CD8-positive, alpha-beta memory T cell (primary cell): ENCODE results near the gene AHCYL2. TPM values are rescaled to one million over a fixed set of nuclear protein-coding genes. Genes with fewer than 3 reads are reported as not detected.

ENCODE experiments used
- CTCF ChIA-PET: fragments of 350-600 bp; sonication (Branson Sonifier 250); formaldehyde crosslinking; loops from one replicate; lab custom pipeline; 2021; ENCODE audit warnings: antibody characterized with exemption; lab: Charles Lee
- POLR2A ChIA-PET: fragments of 350-600 bp; sonication (Branson Sonifier 250); formaldehyde crosslinking; loops from one replicate; lab custom pipeline; 2021; ENCODE audit warnings: antibody characterized with exemption; lab: Charles Lee
- DNase-seq, 5 donors: peaks; one replicate each; pipeline versions ENCODE4 v3.0.0 to v3.0.0-alpha.2; 2020 to 2022; ENCODE audit warnings: mixed read lengths in 1 of 5
- H3K27ac ChIP-seq: one replicate; pipeline ENCODE4 v1.7.0; 2013; ENCODE audit warnings: low read depth, mild to moderate bottlenecking, low read length, moderate library complexity
- H3K27me3 ChIP-seq: 2 replicates; pipeline ENCODE4 v1.7.0; 2013; ENCODE audit warnings: low read length, mild to moderate bottlenecking; ENCODE audit not compliant: insufficient read depth, poor library complexity, severe bottlenecking
- H3K36me3 ChIP-seq: 2 replicates; pipeline ENCODE4 v1.7.0; 2013; ENCODE audit warnings: mild to moderate bottlenecking, low read length, moderate library complexity; ENCODE audit not compliant: insufficient read depth
- H3K4me1 ChIP-seq: 2 replicates; pipeline ENCODE4 v1.7.0; 2013; ENCODE audit warnings: mild to moderate bottlenecking, low read length, moderate library complexity; ENCODE audit not compliant: insufficient read depth
- H3K4me3 ChIP-seq: 2 replicates; pipeline ENCODE4 v1.7.0; 2013; ENCODE audit warnings: mild to moderate bottlenecking, low read length
- H3K9me3 ChIP-seq: 2 replicates; pipeline ENCODE4 v1.7.0; 2013; ENCODE audit warnings: mild to moderate bottlenecking, low read length
- H3K27ac Mint-ChIP-seq, 8 donors: one replicate each; pipeline ENCODE4 v1.8.0; 2020 to 2021; ENCODE audit warnings: mixed read lengths in 8 of 8, mild to moderate bottlenecking in 6 of 8, inconsistent platforms in 3 of 8, moderate library complexity in 3 of 8
- H3K27me3 Mint-ChIP-seq, 2 donors: one replicate each; pipeline ENCODE4 v1.8.0; 2020 to 2021; ENCODE audit warnings: mixed read lengths in 2 of 2, mild to moderate bottlenecking in 1 of 2, moderate library complexity in 1 of 2
- H3K36me3 Mint-ChIP-seq, 3 donors: one replicate each; pipeline ENCODE4 v1.8.0; 2020 to 2021; ENCODE audit warnings: mixed read lengths in 3 of 3, inconsistent platforms in 1 of 3, mild to moderate bottlenecking in 1 of 3
- H3K4me1 Mint-ChIP-seq, 3 donors: one replicate each; pipeline ENCODE4 v1.8.0; 2020 to 2021; ENCODE audit warnings: mixed read lengths in 3 of 3, inconsistent platforms in 1 of 3, mild to moderate bottlenecking in 1 of 3
- H3K4me3 Mint-ChIP-seq, 7 donors: one replicate each; pipeline ENCODE4 v1.8.0; 2020 to 2021; ENCODE audit warnings: mixed read lengths in 7 of 7, mild to moderate bottlenecking in 6 of 7, moderate library complexity in 4 of 7, inconsistent platforms in 2 of 7
- H3K9me3 Mint-ChIP-seq, 5 donors: one replicate each; pipeline ENCODE4 v1.8.0; 2020 to 2022; ENCODE audit warnings: mixed read lengths in 5 of 5, mild to moderate bottlenecking in 3 of 5, moderate library complexity in 2 of 5, inconsistent platforms in 1 of 5
- polyA plus RNA-seq: library from polyadenylated mRNA; unstranded; fragments of 300-500 nt; fragmentation: Illumina TruSeq; gene quantifications from one replicate; pipeline ENCODE4 v1.2.3, GENCODE V29; 2021
- total RNA-seq, 2 experiments: library from RNA; stranded (reverse); gene quantifications; one replicate each; pipeline ENCODE4 v1.2.3, GENCODE V29; 2021

AHCYL2 gene
- total and polyA plus RNA-seq, 3 experiments from 2014 or later: 8.1 to 8.4 (median 8.2) TPM

DNA sequence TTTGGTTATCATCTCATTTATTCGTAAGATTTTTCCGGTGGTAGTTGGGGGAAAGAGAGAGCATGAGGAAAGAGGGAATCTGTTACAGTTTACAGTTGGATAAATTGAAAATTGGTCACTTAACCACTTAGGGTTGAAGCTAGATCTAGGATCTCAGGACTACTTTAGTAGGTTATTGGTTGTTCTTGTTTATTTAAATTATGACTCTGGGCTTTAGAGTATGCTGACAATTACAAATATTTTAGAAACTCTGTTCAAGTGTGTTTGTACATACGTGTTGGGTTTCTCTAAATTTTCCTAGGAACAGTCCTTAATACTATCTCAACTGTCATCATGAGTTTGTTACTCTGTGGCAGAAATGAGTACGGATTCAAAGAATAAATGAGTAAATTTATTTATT lies 160.8 kb downstream of the AHCYL2 start:
- Mint-ChIP-seq H3K27me3 (no peaks in the 10 kb centered on the region), H3K4me1 (peaks cover 0 to 8% (median 2%) of the 10 kb centered on the region in 3 donors), H3K36me3 (peaks cover 0 to 41% (median 15%) of the 10 kb centered on the region in 3 donors), H3K9me3 (no peaks in the 10 kb centered on the region), H3K4me3 (no peak overlapping the region), H3K27ac (no peak overlapping the region)
- H3K4me3 ChIP-seq: no peak overlapping the region
- H3K27me3 ChIP-seq: no peaks in the 10 kb centered on the region
- CTCF ChIA-PET: interaction anchor here (0.9 kb wide), 1 partner anchor 9 kb away, joined by 3 read pairs; no protein-coding TSS in a partner anchor
- no peaks in the 10 kb centered on the region for H3K36me3 ChIP-seq
- H3K9me3 ChIP-seq: no peaks in the 10 kb centered on the region
- no peak overlapping the region for H3K27ac ChIP-seq
- no peak for DNase-seq
- POLR2A ChIA-PET: no interaction called here
- H3K4me1 ChIP-seq: no peaks in the 10 kb centered on the region

DNA sequence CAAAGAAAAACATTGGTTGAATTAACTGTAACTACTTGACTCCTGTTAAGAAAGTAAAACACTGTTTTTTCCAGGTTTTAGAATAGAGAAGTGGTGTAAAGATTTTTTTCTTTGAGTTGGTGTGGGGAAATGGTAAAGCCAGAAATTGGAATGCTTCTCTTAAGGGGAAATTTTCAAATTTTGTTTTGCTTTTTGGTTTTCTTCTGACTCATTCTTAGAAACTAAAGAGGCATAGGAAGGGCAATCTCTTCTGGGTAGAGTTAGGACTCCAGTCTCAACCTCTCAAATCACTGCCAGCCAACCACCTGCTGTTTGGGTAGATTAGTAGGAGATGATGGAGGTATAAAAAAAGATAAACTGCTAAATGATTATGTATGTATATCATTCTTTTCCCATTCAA lies 161.7 kb downstream of the AHCYL2 start:
- H3K9me3 Mint-ChIP-seq: no peaks in the 10 kb centered on the region
- CTCF ChIA-PET: interaction anchor here (2.4 to 3.1 kb wide), 2 partner anchors 9 to 19 kb away, joined by 10 to 13 read pairs; no protein-coding TSS in a partner anchor
- Histone ChIP-seq H3K9me3 (no peaks in the 10 kb centered on the region), H3K36me3 (no peaks in the 10 kb centered on the region), H3K4me3 (no peak overlapping the region), H3K4me1 (no peaks in the 10 kb centered on the region), H3K27ac (no peak overlapping the region), H3K27me3 (no peaks in the 10 kb centered on the region)
- peaks cover 0 to 5% (median 2%) of the 10 kb centered on the region in 3 donors for H3K4me1 Mint-ChIP-seq
- no peak overlapping the region for H3K4me3 Mint-ChIP-seq
- no peak for DNase-seq
- no peaks in the 10 kb centered on the region for H3K27me3 Mint-ChIP-seq
- peak overlapping the region in 1 of 8 donors; percentile 43 for H3K27ac Mint-ChIP-seq
- peaks cover 0 to 44% (median 14%) of the 10 kb centered on the region in 3 donors for H3K36me3 Mint-ChIP-seq
- POLR2A ChIA-PET: no interaction called here

DNA sequence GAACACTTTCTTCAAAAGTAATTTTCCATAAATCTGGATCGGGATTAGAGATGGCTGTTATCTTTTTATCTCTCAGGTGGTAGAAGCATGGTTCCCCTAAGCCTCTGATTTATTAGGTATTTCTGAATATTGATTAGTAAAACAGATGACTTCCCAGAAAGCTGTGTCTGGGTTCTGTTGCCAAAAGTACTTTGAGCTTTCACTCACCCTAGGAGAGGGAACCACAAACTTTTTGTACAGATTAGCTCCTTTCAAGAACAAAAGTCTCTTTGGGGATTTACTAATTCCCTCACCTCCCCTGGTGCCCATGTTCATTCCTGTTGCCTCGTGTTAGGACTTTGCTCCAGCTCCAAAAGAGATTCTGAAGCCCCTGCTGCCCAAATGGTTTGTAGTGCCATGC lies 162.7 kb downstream of the AHCYL2 start:
- no peak overlapping the region for H3K27ac ChIP-seq
- H3K4me3 Mint-ChIP-seq: no peak overlapping the region
- H3K27me3 ChIP-seq: no peaks in the 10 kb centered on the region
- peak overlapping the region in 1 of 8 donors; percentile 64 for H3K27ac Mint-ChIP-seq
- DNase-seq: no peak
- ChIA-PET POLR2A (no interaction called here), CTCF (interaction anchor here (1.5 to 3.1 kb wide), 3 partner anchors 10 to 20 kb away, joined by 4 to 13 read pairs (median 10); no protein-coding TSS in a partner anchor)
- no peaks in the 10 kb centered on the region for H3K36me3 ChIP-seq
- H3K4me1 ChIP-seq: no peaks in the 10 kb centered on the region
- no peaks in the 10 kb centered on the region for H3K9me3 Mint-ChIP-seq
- no peak overlapping the region for H3K4me3 ChIP-seq
- H3K27me3 Mint-ChIP-seq: no peaks in the 10 kb centered on the region
- no peaks in the 10 kb centered on the region for H3K9me3 ChIP-seq
- peaks cover 0 to 43% (median 14%) of the 10 kb centered on the region in 3 donors for H3K36me3 Mint-ChIP-seq
- H3K4me1 Mint-ChIP-seq: no peaks in the 10 kb centered on the region

DNA sequence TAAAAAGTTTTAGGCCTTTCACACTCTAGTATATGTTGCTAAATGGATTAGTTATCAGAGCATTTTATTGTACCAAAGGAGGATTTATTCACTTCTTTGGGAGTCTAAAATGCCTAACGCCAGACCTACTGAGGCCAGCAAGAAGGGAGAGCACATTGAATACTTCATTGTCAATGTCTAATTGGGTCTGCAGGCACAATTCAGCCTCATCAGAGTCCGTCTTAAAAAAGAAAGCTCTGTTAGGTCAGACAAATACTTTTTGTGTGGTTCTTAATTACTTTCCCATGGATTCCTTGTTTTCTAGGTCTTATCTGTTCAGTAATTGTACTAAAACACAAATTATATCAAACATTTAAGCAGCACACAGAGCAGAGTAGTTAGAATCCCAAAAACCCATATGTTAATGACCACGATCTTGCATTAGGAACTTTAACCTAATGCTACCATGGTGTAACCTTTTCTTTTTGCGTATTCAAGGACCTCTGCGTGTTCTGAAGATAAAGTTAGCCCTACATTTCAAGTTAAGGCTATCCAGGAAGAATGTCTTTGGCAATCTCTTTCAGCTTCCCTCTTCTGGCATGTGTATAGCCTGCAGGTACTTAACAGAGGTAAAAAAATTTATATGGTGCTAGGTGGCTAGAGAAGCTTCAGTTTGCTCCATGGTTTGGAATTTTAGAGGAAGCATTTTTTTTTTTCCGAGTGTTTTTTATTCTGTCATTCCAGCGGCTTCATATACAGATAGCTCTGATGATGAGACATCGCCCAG lies 163.7 kb downstream of the AHCYL2 start:
- Histone ChIP-seq H3K27ac (no peak overlapping the region), H3K36me3 (no peaks in the 10 kb centered on the region), H3K4me3 (no peak overlapping the region), H3K27me3 (no peaks in the 10 kb centered on the region), H3K9me3 (no peaks in the 10 kb centered on the region), H3K4me1 (no peaks in the 10 kb centered on the region)
- no peak for DNase-seq
- Mint-ChIP-seq H3K36me3 (peaks cover 0 to 40% (median 12%) of the 10 kb centered on the region in 3 donors), H3K9me3 (no peaks in the 10 kb centered on the region), H3K4me1 (no peaks in the 10 kb centered on the region), H3K27ac (no peak overlapping the region), H3K27me3 (no peaks in the 10 kb centered on the region), H3K4me3 (no peak overlapping the region)
- POLR2A ChIA-PET: no interaction called here
- CTCF ChIA-PET: interaction anchor here (1.5 to 3.1 kb wide), 3 partner anchors 11 to 21 kb away, joined by 4 to 13 read pairs (median 10); no protein-coding TSS in a partner anchor

- H3K4me1 ChIP-seq: no peaks in the 10 kb centered on the region
- no peak overlapping the region for H3K4me3 ChIP-seq
- Mint-ChIP-seq H3K27me3 (no peaks in the 10 kb centered on the region), H3K4me3 (no peak overlapping the region), H3K9me3 (no peaks in the 10 kb centered on the region), H3K36me3 (peaks cover 0 to 42% (median 12%) of the 10 kb centered on the region in 3 donors), H3K27ac (no peak overlapping the region), H3K4me1 (no peaks in the 10 kb centered on the region)
- no peaks in the 10 kb centered on the region for H3K27me3 ChIP-seq
- no peaks in the 10 kb centered on the region for H3K36me3 ChIP-seq
- H3K9me3 ChIP-seq: no peaks in the 10 kb centered on the region
- no peak for DNase-seq
- ChIA-PET CTCF (no interaction called here), POLR2A (no interaction called here)
- H3K27ac ChIP-seq: no peak overlapping the region
Measured at GRCh38 chr7:129389829-129390228, 165.0 kb downstream of the AHCYL2 start.

DNA sequence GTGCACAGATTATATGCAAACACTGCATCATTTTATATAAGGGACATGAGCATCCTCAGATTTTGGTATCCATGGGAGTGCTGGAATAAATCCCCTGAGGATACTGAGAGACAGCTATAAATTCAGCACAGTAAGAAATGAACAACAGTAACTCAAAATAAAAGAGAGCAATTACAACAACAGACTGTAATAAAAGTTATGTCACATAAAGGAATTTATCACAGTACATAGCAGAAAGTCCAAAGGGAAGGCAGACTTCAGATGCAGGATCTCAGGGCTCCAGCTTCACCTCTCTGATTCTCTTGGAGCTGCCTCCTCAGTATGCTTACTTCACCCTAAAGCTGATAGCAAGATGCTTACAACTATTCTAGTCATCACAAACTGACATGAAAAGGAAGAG lies 165.5 kb downstream of the AHCYL2 start:
- Mint-ChIP-seq H3K9me3 (no peaks in the 10 kb centered on the region), H3K27ac (no peak overlapping the region), H3K4me3 (no peak overlapping the region), H3K36me3 (peaks cover 0 to 44% (median 12%) of the 10 kb centered on the region in 3 donors), H3K27me3 (no peaks in the 10 kb centered on the region), H3K4me1 (no peaks in the 10 kb centered on the region)
- ChIA-PET CTCF (no interaction called here), POLR2A (no interaction called here)
- Histone ChIP-seq H3K4me3 (no peak overlapping the region), H3K27ac (no peak overlapping the region), H3K36me3 (no peaks in the 10 kb centered on the region), H3K4me1 (no peaks in the 10 kb centered on the region), H3K9me3 (no peaks in the 10 kb centered on the region), H3K27me3 (no peaks in the 10 kb centered on the region)
- no peak for DNase-seq

DNA sequence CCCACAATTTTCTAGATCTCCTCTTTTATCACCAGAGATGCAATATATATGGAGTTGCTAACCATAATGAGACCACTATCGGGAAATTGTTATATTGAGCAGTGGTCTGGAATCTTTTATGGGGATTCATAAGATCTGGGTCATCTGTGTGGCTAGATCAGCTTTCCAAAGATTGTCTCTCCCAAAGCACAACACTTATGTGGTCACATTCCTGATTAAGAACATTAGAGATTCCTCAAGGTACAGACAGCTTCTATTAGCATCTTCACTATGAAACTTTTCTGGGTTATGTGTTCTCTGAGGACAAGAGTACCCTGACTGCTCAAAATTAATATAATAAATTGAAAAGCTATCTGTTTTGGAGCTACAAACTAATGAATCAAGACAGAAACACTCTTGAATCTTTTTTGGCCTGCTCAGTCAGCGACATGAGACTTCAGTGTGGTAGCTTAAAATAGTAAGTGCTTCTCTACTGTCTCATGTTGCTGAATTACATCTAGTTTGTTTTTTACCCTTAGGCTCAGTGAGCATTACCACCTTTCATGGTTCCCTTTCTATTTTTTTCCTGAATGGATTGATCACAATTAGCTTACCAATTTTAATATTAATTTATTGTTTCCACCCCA lies 166.8 kb downstream of the AHCYL2 start:
- Histone ChIP-seq H3K9me3 (no peaks in the 10 kb centered on the region), H3K4me1 (no peaks in the 10 kb centered on the region), H3K4me3 (no peak overlapping the region), H3K27ac (no peak overlapping the region), H3K27me3 (no peaks in the 10 kb centered on the region), H3K36me3 (no peaks in the 10 kb centered on the region)
- Mint-ChIP-seq H3K36me3 (peaks cover 0 to 44% (median 12%) of the 10 kb centered on the region in 3 donors), H3K27me3 (no peaks in the 10 kb centered on the region), H3K9me3 (no peaks in the 10 kb centered on the region), H3K4me3 (no peak overlapping the region), H3K4me1 (no peaks in the 10 kb centered on the region), H3K27ac (no peak overlapping the region)
- no peak for DNase-seq
- ChIA-PET CTCF (interaction anchor here (1.1 kb wide), 1 partner anchor 24 kb away, joined by 3 read pairs; no protein-coding TSS in a partner anchor), POLR2A (no interaction called here)

GRCh38 chr7:129393255-129393654 lies 168.4 kb downstream of the AHCYL2 start:
- H3K9me3 Mint-ChIP-seq: no peaks in the 10 kb centered on the region
- Histone ChIP-seq H3K4me3 (no peak overlapping the region), H3K27ac (no peak overlapping the region), H3K9me3 (no peaks in the 10 kb centered on the region), H3K4me1 (no peaks in the 10 kb centered on the region), H3K36me3 (no peaks in the 10 kb centered on the region), H3K27me3 (no peaks in the 10 kb centered on the region)
- H3K4me3 Mint-ChIP-seq: no peak overlapping the region
- H3K4me1 Mint-ChIP-seq: no peaks in the 10 kb centered on the region
- ChIA-PET CTCF (no interaction called here), POLR2A (no interaction called here)
- H3K27me3 Mint-ChIP-seq: no peaks in the 10 kb centered on the region
- no peak for DNase-seq
- peaks cover 0 to 46% (median 17%) of the 10 kb centered on the region in 3 donors for H3K36me3 Mint-ChIP-seq
- H3K27ac Mint-ChIP-seq: no peak overlapping the region
